ENCODE results near the gene RABGAP1L.

GRCh38 chr1:174152427-174152826 lies 6.9 kb upstream of the RABGAP1L start:
- TF ChIP-seq POLR2AphosphoS5 (IDR thresholded peaks at IDR 0.05) (no peak), CTCF (IDR thresholded peaks at IDR 0.05) (no peak), EP300 (IDR thresholded peaks at IDR 0.05) (no peak)
